GM21825 (cell line): ENCODE measurements around the gene FSTL4.

Experiments used
- ATAC-seq: cut with Tn5 transposase; IDR thresholded peaks from one replicate; pipeline ENCODE4 v1.9.1; 2021; ENCODE audit warnings: mild to moderate bottlenecking, moderate library complexity; ENCODE audit not compliant: unreplicated experiment

Gene FSTL4

GRCh38 chr5:133372293-133372937 is 239.9 kb downstream of the FSTL4 start:
- no peak for ATAC-seq

GRCh38 chr5:133371371-133372155 is 240.8 kb downstream of the FSTL4 start:
- ATAC-seq, result no peak

GRCh38 chr5:133370904-133371303 is 241.4 kb downstream of the FSTL4 start:
- no peak for ATAC-seq

GRCh38 chr5:133370036-133370831 is 242.1 kb downstream of the FSTL4 start:
- no peak for ATAC-seq

- no peak for ATAC-seq
Observed at GRCh38 chr5:133368916-133369783, 243.2 kb downstream of the FSTL4 start.

GRCh38 chr5:133367984-133368383 is 244.4 kb downstream of the FSTL4 start:
- ATAC-seq, result no peak

GRCh38 chr5:133367071-133367786 is 245.1 kb downstream of the FSTL4 start:
- no peak for ATAC-seq

GRCh38 chr5:133366438-133366837 is 245.9 kb downstream of the FSTL4 start:
- ATAC-seq, result no peak

GRCh38 chr5:133365738-133366137 is 246.6 kb downstream of the FSTL4 start:
- no peak for ATAC-seq

- no peak for ATAC-seq
Observed at GRCh38 chr5:133364936-133365707, 247.2 kb downstream of the FSTL4 start.

DNA sequence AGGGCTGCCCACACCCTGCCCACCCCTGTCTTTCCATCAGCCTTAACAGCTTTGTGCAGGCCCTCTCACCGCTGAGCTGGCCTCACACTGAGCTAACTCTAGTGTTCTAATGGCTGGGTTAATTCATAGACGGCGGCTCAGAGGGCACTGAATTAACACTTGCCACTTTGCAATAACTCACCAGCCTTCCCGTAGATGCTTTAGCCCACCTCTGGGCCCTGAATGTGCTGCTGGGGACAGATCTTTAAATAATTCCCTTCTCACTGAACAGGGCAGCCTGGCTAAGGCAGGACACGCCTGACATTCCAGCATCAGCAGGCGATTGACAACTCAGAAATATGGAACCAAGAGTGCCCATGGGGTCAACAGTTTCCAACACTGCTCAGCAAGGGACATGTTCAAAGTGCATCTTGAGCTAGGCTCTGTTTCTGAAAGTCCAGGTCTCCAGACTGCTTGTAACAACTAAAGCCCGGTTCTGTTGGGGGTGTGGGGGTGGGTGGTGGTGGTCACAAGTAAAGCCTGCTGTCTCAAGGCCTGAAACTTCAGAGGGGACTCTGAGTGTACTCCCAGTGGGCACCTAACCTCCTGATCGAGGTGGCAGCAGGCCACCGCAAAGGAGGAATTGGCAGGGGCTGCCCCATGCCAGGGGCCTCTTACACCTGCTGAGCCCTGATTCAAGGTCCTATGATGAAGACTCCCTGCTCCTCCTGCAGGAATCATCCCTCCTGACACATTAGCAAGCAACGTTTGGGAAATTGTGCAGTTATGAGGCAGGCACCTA is 248.3 kb downstream of the FSTL4 start:
- no peak for ATAC-seq

DNA sequence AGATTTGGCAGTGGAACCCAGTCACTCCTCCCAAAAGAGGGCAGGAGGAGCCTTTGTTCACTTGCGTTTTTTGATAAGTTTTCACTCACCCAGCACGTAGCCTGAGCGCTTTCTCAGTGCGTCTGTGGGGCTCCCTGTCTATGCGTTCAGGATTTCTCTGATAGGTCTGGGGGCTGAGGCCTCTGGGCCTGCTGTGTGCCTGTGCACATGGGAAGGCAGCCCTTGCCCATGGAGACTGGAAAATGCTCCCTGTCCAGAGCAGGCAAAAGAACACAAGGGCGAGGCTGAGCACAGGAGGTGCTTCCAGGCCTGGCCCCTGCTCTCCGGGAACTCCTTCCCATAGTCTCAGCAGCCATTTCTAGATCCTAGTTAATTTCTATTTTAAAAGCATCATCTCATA is 249.9 kb downstream of the FSTL4 start:
- no peak for ATAC-seq

GRCh38 chr5:133361922-133362321 is 250.4 kb downstream of the FSTL4 start:
- no peak for ATAC-seq

GRCh38 chr5:133360693-133361472 is 251.5 kb downstream of the FSTL4 start:
- no peak for ATAC-seq

GRCh38 chr5:133359861-133360260 is 252.5 kb downstream of the FSTL4 start:
- no peak for ATAC-seq

DNA sequence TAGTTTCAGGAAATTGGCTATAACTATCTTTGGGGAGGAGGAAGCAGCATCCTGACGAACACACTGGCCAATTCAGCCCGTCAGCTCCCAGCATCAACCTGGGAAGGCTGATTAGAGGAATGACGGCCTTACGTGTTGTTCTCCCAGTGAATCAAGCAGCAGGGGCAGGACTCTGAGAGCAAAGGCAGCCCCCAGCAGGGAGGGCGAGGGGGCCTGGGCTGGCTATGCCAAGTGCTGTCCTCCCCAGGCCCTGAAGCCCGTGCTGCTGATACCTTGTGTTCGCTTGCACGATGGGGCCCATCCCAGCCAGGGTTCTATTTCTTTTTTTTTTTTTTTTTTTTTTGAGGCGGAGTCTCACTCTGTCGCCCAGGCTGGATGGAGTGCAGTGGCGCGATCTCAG is 254.1 kb downstream of the FSTL4 start:
- no peak for ATAC-seq

DNA sequence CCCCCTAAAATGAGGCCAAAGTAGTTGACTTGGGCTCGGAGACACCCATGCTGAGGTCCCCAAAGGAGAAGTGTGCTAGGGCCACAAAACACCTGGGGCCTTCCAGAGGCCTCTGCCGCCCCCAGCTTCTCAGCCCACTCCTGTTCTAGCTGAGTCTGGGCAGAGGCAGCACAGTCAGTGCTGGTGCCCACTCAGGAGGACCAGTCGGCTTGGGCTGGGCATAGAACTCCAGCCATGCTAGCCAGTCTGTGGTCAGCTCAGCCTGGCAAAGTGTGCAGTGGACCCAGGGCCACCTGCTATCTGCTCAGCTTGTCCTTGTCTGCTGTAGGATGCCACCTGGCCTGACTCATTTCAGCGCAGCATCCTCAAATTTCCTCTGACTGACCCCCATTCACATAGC is 254.6 kb downstream of the FSTL4 start:
- ATAC-seq, result no peak

- ATAC-seq, result no peak
Observed at GRCh38 chr5:133356984-133357421, 255.3 kb downstream of the FSTL4 start.
